ENCODE results near the gene CIAO3. TPM values are rescaled to one million over a fixed set of nuclear protein-coding genes. Genes with fewer than 3 reads are reported as not detected.
"Not testable (repeated sequence)": the region's sequence is repeated elsewhere in the genome, so short reads cannot be mapped to it uniquely, and the experiment has no call there.

CIAO3 gene
- total RNA-seq, 1 donor from 2014 or later: 43.1 TPM

- ChIA-PET POLR2A (no interaction called here), CTCF (no interaction called here)
- ATAC-seq (ENCODE audit: low read depth): no peak
- TF ChIP-seq CTCF (IDR thresholded peaks at IDR 0.05): no peak
- DNase-seq: no peak
- Mint-ChIP-seq H3K27me3 (peaks cover 10% of the 10 kb centered on the region), H3K36me3 (ENCODE audit: low read depth) (no peaks in the 10 kb centered on the region), H3K4me1 (peaks cover under 1% of the 10 kb centered on the region), H3K27ac (no peak overlapping the region), H3K9me3 (no peaks in the 10 kb centered on the region), H3K4me3 (no peak overlapping the region)
- intact Hi-C loops (cut with micrococcal nuclease): no loop called here
Measured at GRCh38 chr16:760065-760464, 19.3 kb upstream of the CIAO3 start.

DNA sequence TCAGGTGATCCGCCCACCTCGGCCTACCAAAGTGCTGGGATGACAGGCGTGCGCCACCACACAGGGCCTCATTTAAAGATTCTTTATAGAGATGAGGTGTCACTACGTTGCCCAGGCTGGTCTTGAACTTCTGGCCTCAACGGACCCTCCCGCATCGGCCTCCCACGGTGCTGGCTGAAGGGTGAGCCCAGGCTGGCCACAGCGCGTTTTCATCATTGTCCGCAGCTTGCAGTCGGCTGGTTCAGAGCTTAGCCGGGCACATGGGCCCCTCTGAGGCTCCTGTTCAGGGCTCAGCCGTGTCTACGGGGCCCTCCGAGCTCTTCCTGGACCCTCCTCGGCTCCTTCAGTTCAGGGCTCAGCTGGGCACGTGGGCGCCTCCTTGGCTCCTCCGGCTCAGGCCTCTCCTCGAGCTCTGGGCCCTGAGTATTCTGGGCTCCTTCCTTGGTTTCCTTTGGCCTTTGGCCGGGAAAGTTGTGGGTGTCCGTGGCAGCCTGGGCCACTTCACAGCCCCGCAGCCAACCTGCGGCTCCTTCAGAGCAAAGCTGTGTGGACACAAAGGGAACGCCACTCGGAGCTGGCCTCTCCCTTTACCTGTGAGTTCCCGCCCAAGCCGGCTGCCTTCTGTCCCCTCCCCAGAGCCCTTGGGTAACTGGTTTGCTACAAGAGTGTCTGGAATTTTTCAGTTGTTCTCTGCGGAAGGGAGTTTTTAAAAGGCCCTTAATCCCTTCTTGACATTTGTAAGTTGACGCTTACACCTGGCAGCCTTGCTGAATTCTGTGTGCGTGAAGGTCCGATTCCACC, 18.5 kb upstream of the CIAO3 start:
- ATAC-seq (ENCODE audit: low read depth) (no peak), DNase-seq (no peak)
- Mint-ChIP-seq H3K9me3 (no peaks in the 10 kb centered on the region), H3K4me3 (no peak overlapping the region), H3K4me1 (peaks cover 6% of the 10 kb centered on the region), H3K27ac (no peak overlapping the region), H3K36me3 (ENCODE audit: low read depth) (no peaks in the 10 kb centered on the region), H3K27me3 (peaks cover 10% of the 10 kb centered on the region)
- intact Hi-C loops (cut with micrococcal nuclease): no loop called here
- ChIA-PET POLR2A (no interaction called here), CTCF (no interaction called here)
- TF ChIP-seq CTCF (IDR thresholded peaks at IDR 0.05): no peak

DNA sequence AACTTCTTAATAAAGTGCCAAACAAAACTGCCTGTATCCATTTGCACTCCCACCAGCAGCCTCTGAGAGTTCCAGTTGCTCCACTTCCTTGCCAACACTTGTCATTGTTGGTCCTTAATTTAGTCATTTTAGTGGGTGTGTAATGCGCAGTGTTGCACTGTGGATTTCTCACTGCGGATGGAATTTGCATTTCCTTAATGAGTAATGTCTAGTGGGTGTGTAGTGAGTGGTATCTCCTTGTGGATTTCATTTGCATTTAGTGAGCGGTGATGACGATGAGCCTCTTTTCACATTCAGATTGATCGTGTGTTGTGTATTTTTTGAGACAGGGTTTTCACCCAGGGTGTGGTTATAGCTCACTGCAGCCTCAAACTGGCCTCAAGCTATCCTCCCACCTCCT, 15.6 kb upstream of the CIAO3 start:
- ATAC-seq (ENCODE audit: low read depth): no peak
- Mint-ChIP-seq H3K27ac (no peak overlapping the region), H3K36me3 (ENCODE audit: low read depth) (no peaks in the 10 kb centered on the region), H3K9me3 (no peaks in the 10 kb centered on the region), H3K27me3 (peaks cover 10% of the 10 kb centered on the region), H3K4me3 (no peak overlapping the region), H3K4me1 (peaks cover 6% of the 10 kb centered on the region)
- ChIA-PET POLR2A (no interaction called here), CTCF (no interaction called here)
- intact Hi-C loops (cut with micrococcal nuclease): no loop called here
- no peak for DNase-seq
- no peak for TF ChIP-seq CTCF (IDR thresholded peaks at IDR 0.05)

- no peaks in the 10 kb centered on the region for H3K36me3 Mint-ChIP-seq (ENCODE audit: low read depth)
- no peak overlapping the region for H3K4me3 Mint-ChIP-seq
- POLR2A ChIA-PET: interaction anchor here (1.0 kb wide), 1 partner anchor 16 kb away, joined by 7 read pairs; no protein-coding TSS in a partner anchor
- ATAC-seq (ENCODE audit: low read depth): no peak
- no peaks in the 10 kb centered on the region for H3K9me3 Mint-ChIP-seq
- H3K27me3 Mint-ChIP-seq: peaks cover 8% of the 10 kb centered on the region
- H3K4me1 Mint-ChIP-seq: peaks cover 6% of the 10 kb centered on the region
- DNase-seq: no peak
- H3K27ac Mint-ChIP-seq: no peak overlapping the region
- TF ChIP-seq CTCF (IDR thresholded peaks at IDR 0.05): no peak
- CTCF ChIA-PET: no interaction called here
- intact Hi-C loops (cut with micrococcal nuclease): no loop called here
Measured at GRCh38 chr16:754656-755055, 13.9 kb upstream of the CIAO3 start.

DNA sequence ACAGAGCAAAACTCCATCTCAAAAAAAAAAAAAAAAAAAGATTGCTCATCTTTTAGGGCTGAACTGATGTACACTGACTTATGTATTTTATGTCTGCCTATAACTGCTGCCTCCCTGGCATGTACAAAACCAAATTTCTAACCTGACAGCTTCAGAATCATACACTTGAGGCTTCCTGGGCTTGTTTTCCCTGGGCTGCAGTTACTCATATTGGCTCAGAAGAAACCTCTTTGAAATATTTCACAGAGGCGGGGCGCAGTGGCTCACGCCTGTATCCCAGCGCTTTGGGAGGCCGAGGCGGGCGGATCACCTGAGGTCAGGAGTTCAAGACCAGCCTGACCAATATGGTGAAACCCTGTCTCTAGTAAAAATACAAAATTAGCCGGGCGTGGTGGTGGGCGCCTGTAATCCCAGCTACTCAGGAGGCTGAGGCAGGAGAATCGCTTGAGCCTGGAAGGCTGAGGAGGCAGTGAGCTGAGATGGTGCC, 13.4 kb upstream of the CIAO3 start:
- CTCF ChIA-PET; H3K27me3 Mint-ChIP-seq; H3K36me3 Mint-ChIP-seq (ENCODE audit: low read depth); ATAC-seq (ENCODE audit: low read depth); intact Hi-C loops (cut with micrococcal nuclease); H3K9me3 Mint-ChIP-seq; H3K4me3 Mint-ChIP-seq; H3K4me1 Mint-ChIP-seq; POLR2A ChIA-PET; DNase-seq; H3K27ac Mint-ChIP-seq: not testable (repeated sequence)

DNA sequence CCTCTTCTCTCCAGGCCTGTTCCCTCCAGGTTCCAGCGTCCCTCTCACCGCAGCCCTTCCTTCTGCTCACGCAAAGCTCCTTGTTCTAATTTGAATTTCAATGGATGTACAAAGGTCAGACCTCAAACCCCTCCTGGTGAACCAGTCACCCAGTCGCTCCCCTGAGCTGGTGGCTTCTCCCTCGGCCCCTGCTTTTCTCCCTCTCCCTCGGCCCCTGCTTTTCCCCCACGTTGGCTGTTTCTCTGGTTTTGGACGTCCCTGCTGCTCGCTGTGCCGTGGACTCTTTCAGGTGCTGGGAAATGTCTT, 11.2 kb upstream of the CIAO3 start:
- no peaks in the 10 kb centered on the region for H3K36me3 Mint-ChIP-seq (ENCODE audit: low read depth)
- peaks cover 6% of the 10 kb centered on the region for H3K4me1 Mint-ChIP-seq
- H3K27ac Mint-ChIP-seq: no peak overlapping the region
- ChIA-PET CTCF (no interaction called here), POLR2A (no interaction called here)
- intact Hi-C loops (cut with micrococcal nuclease): no loop called here
- no peak for DNase-seq
- H3K4me3 Mint-ChIP-seq: no peak overlapping the region
- no peak for ATAC-seq (ENCODE audit: low read depth)
- no peak for TF ChIP-seq CTCF (IDR thresholded peaks at IDR 0.05)
- peaks cover 3% of the 10 kb centered on the region for H3K27me3 Mint-ChIP-seq
- H3K9me3 Mint-ChIP-seq: no peaks in the 10 kb centered on the region

All from activated B cell treated with CpG ODN at 0.5 μM for 24 hours (primary cell).